GM19043 (cell line): ENCODE measurements around the gene NRN1L.

Experiments used
- ATAC-seq: cut with Tn5 transposase; IDR thresholded peaks from one replicate; pipeline ENCODE4 v1.9.1; 2021; ENCODE audit warnings: low read depth; ENCODE audit not compliant: unreplicated experiment

The NRN1L gene

DNA sequence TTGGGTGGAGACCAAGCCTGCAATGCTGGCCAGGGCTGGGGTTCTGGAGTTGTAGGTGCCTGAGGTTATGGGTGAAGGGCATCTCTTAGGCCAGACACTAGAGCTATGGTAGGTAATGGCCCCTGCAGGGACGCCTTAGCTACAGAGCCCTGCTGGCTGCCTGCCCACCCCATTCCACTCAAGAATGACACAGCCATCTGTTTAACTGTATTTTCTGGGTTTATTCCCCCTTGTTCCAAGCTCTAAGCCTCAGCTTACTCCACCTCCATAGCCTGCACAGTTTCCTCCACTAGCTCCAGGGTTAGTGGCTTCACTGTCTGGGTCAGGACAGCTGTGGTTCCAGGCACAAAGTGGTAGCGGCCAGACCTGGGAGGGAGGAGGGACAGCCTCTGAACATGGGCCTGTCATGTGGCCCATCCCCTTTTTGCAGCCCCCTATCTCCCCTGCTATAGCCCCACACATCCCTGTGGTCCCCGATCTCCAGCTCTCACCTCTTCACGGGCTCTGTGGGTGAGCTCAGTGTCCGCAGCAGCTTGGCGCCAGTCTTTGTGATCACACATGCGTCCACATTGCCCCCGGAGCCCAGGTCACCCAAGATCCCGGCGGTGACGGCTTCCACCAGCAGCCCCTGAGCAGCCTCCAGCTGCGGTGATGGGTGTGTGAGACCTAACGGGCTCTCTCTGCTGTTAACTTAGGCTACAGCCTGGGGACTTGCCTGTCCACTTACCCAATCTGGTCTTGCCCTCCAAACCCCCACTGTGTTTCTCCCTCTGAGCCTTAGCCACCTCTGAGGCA lies 49.8 kb downstream of the NRN1L start:
- no peak for ATAC-seq

DNA sequence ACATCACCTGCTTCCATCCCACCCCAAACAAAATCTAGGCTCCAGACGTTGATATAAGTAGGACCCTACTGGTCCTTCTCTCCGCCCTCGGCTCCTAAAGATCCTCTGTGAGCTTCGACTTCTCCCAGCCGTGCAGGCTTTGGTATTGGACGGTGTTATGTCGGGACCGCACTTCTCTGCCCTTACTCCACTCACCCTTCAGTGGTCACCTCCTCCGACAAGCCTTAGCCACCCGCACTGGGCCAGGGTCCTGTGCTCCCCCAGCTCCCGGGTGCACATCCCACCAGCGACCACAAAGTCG lies 50.4 kb downstream of the NRN1L start:
- ATAC-seq, result no peak

DNA sequence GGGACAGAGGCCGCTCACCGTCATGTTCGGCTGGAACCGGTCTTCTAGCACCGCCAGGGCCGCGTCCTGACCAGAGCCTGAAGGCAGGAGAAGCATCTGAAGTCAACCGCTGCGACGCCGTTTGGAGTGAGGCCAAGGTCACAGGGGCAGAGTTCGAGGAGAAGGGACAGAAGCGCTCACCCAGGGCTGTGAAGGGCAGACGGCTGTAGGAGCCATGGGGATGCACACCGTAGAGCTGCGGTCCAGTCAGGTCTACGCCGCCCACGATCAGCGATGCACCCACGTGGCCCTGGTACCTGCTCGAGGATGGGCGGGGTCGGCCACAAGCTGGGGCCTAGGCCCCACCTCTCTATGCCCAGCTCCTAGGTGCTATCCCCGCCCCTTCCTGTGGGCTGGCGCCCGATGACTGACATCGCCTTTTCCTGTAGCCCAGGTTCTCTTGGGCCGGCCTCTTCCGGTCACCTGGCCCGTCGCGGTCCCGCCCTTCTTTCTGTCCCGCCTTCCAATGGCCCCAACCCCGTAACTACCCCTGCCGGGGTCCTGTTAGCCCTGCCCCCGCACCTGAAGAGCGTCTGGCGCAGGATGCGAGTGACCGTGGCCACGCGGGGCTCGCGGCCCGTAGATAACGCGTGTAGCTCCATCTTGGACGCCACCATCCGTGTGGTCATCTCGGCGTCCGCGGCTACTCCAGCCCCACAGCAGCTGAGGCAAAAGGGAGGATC lies 50.9 kb downstream of the NRN1L start:
- ATAC-seq, result peak; percentile 84
